Urinary bladder (tissue), 4 donors: ENCODE measurements around the gene ISCA1. TPM values are rescaled to one million over a fixed set of nuclear protein-coding genes. Genes with fewer than 3 reads are reported as not detected.

Experiments
- DNase-seq: peaks from one replicate; pipeline ENCODE4 v3.0.0-alpha.2; 2015; ENCODE audit errors: extremely low spot score
- H3K27ac ChIP-seq: one replicate; pipeline ENCODE4 v1.5.1; 2013; ENCODE audit warnings: low read depth, mild to moderate bottlenecking, moderate library complexity
- H3K36me3 ChIP-seq: one replicate; pipeline ENCODE4 v1.6.1; 2013; ENCODE audit warnings: mild to moderate bottlenecking, moderate library complexity; ENCODE audit not compliant: insufficient read depth
- H3K4me1 ChIP-seq: one replicate; pipeline ENCODE4 v1.6.1; 2013; ENCODE audit warnings: mild to moderate bottlenecking, moderate library complexity; ENCODE audit not compliant: insufficient read depth
- H3K4me3 ChIP-seq: one replicate; pipeline ENCODE4 v1.5.1; 2013; ENCODE audit warnings: low read depth, low read length
- WGBS: extraction: QIAGEN DNeasy Blood & Tissue Kit; methylation state at CpG from one replicate; pipeline ENCODE4 v1.1.7; 2013; 5-methylcytosine and 5-hydroxymethylcytosine counted together
- polyA plus RNA-seq: library from polyadenylated mRNA; stranded (reverse); fragments of 200-250 nt; gene quantifications from one replicate; pipeline ENCODE4 v1.2.3, GENCODE V29; 2013
- small RNA-seq: library from RNA; depleted of rRNA; stranded (forward); fragments of <200 nt; gene quantifications from one replicate; pipeline ENCODE3, GENCODE V24; 2014
- total RNA-seq: library from RNA; depleted of rRNA; stranded (reverse); fragments of >200 nt; gene quantifications from one replicate; pipeline ENCODE4 v1.2.3, GENCODE V29; 2014
- donor health status: healthy with polysubstance abuse.
- donor health status: healthy.

Gene ISCA1
- total and polyA plus RNA-seq, 2 donors = 40.9 to 54.5 TPM

DNA sequence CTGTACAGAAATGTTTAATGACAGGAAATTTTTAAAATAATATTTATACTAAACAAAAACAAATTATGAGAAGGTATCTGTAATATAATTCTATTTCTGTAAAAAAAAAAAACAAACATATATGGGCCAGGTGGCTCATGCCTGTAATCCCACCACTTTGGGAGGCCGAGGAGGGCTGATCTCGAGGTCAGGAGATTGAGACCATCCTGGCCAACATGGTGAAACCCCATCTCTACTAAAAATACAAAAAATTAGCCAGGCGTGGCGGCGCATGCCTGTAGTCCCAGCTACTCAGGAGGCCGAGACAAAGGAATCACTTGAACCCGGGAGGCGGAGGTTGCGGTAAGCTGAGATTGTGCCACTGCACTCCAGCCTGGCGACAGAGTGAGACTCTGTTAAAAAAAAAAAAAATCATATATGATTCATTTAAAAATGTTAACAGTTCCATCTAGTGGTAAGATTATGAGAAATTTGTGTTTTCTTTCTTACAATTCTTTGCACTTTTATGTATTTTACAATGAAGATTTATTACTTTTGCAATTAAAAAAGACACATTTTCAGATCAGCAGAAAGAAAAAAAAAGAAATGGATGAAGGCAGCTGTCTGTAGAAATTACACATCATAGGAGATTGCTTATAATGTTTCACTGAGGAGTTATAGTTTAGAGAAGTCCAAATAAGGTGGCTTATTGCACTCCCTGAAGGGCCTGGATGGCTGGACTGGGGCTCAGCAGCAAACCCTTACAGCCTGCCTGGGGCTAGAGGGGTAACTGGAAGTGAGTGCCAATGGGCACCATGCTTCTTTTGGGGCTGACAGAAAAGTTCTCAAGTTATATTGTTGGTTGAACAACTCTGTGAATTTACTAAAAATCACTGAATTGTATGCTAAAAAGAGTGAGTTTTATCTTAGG, 43.2 kb downstream of the ISCA1 start:
- Histone ChIP-seq H3K27ac (no peak overlapping the region), H3K4me3 (no peak overlapping the region), H3K4me1 (no peaks in the 10 kb centered on the region), H3K36me3 (no peaks in the 10 kb centered on the region)
- DNase-seq = no peak
- 70% methylated on average over 10 of the region's 10 CpGs for WGBS

DNA sequence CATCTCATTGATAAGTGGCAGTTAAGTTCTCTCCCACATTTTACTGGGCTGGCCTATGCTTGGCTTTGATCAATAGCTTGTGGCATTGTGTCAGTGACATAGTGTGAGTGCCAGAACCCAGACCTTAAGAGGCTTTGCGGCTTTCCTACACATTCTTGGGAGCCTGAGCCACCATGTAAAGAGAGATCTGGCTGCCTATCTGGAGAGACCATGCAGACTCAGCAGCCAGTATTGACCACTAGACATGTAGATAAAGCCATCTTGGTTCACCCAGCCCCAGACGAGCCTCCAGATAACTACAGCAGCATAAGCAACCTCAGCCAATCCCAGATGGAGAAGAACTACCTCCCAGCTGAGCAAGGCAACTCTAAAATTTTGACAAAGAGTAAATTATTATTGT, 51.5 kb downstream of the ISCA1 start:
- Histone ChIP-seq H3K4me3 (no peak overlapping the region), H3K4me1 (no peaks in the 10 kb centered on the region), H3K27ac (no peak overlapping the region), H3K36me3 (no peaks in the 10 kb centered on the region)
- WGBS = 60% methylated on average over 2 of the region's 2 CpGs
- DNase-seq = no peak

DNA sequence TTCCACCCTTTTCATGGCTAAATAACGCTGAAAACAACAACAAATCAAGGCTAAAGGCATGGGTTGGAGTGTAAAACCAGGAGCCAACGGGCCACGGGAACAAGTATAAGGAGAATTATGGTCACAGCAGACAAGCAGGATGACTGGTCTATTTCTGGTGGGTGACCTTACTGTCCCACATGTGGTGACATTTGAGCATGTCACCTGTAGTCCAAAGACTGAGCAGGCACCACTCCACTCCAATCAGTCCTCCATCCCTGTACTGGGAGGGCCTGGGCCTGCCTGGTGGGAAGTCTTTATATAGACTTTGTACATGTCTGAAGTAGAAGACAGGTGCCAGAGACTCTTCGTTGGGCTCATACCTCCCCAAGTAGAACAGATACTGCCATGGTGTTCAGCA, 59.7 kb downstream of the ISCA1 start:
- no peaks in the 10 kb centered on the region for H3K4me1 ChIP-seq

DNA sequence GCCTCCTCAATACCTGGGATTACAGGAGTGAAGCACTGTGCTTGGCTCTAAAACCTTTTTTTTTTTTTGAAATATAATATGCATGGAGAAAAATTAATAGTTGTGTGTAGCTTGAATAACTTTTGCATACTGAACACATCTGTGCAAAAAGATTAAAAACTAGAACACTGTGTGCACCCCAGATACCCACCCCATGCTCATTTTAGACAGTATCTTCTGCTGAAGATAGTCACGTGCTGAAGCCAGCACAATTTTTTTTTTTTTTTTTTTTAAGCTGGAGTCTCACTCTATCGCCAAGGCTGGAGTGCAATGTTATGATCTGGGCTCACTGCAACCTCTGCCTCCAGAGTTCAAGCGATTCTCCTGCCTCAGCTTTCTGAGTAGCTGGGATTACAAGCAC, 62.7 kb downstream of the ISCA1 start:
- 78% methylated on average over 3 of the region's 3 CpGs for WGBS
- Histone ChIP-seq H3K36me3 (no peaks in the 10 kb centered on the region), H3K4me1 (no peaks in the 10 kb centered on the region), H3K4me3 (no peak overlapping the region), H3K27ac (no peak overlapping the region)
- no peak for DNase-seq

More for the DNA sequence above, 59.7 kb downstream of the ISCA1 start:
- no peak overlapping the region for H3K4me3 ChIP-seq
- no peak for DNase-seq
- H3K36me3 ChIP-seq = no peaks in the 10 kb centered on the region
- WGBS = 84% methylated on average over 4 of the region's 4 CpGs
- H3K27ac ChIP-seq = no peak overlapping the region

DNA sequence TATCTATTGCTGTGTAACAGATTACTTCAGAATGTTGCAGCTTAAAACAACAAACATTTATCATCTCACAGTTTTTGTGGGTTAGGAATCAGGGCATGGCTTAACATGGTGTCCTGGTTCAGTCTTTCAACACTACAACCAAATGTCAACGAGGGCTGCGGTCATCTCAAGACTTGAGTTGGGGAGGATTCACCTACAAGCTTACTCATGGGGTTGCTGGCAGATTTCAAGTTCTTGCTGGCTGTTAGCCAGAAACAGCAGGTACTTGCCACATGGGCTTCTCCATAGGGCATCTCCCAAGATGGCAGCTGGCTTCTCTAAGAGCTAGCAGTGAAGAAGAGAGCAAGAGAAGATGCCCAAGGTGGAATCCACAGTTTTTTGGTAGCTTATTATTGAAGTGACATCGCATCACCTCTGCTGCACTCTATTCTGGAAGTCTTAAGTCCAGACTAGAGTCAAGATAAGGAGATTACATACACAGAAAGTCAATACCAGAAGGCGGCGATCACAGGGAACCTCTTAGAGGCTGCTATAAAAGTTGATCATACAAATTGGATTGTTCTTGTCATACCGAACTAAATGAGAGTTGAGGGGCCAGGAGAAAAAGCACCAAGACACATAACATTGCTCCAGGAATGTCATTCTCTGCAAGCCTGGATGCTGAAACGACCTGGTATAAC, 65.1 kb downstream of the ISCA1 start:
- DNase-seq = no peak
- H3K4me1 ChIP-seq = no peaks in the 10 kb centered on the region
- no peaks in the 10 kb centered on the region for H3K36me3 ChIP-seq
- no peak overlapping the region for H3K4me3 ChIP-seq
- H3K27ac ChIP-seq = no peak overlapping the region
- WGBS = 87% methylated on average over 7 of the region's 7 CpGs

Small RNA genes lying within 50 kb of the gene (small RNA-seq; reads per million reads assigned to genes)
- gene AL137849.1 (not detected), gene RN7SKP264 (not detected)

Other genes starting within 250 kb of the ISCA1 start
- gene GOLM1, start 183.0 kb downstream of the ISCA1 start, total RNA-seq = 37.4 TPM
- 22.4 TPM for gene GOLM1, start 183.0 kb downstream of the ISCA1 start, polyA plus RNA-seq
- 3.0 TPM for gene C9orf153, start 22.9 kb downstream of the ISCA1 start, total RNA-seq
- not detected for gene C9orf153, start 22.9 kb downstream of the ISCA1 start, polyA plus RNA-seq
- gene TUT7, start 71.9 kb upstream of the ISCA1 start, total RNA-seq = 45.0 TPM
- 11.6 TPM for gene TUT7, start 71.9 kb upstream of the ISCA1 start, polyA plus RNA-seq